ENCODE measurements around the gene PDS5A. TPM values are rescaled to one million over a fixed set of nuclear protein-coding genes. Genes with fewer than 3 reads are reported as not detected.

The PDS5A gene
- total RNA-seq, 4 donors from 2014 or later = 61.0 to 78.1 (median 61.5) TPM

DNA sequence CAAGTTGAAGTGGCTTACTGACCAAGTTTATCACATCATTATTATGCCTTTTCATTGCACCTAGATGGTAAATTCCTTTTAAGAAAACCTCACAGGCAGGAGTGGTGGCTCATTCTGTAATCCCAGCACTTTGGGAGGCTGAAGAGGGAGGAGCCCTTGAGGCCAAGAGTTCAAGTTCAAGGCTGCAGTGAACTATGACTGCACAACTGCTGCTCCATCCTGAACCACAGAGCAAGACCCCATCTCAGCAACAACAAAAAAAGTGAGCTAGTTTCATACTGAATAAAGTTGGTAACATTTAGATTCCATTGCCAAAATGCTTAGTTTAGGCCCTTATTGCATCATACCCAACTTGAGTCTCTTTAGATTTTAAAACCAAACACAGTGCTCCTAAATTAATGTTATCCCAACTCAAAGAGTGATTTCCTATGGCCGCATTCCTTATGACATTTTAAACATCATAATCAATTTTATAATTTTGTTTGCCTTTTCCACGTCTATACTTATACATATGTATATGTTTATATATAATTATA is 36.0 kb downstream of the PDS5A start:
- Histone ChIP-seq H3K4me3 (no peak overlapping the region), H3K9me3 (no peaks in the 10 kb centered on the region), H3K27me3 (no peaks in the 10 kb centered on the region), H3K27ac (no peak overlapping the region), H3K36me3 (peaks cover 0 to 11% (median 0%) of the 10 kb centered on the region in 3 donors), H3K4me1 (peaks cover 0 to 27% (median 3%) of the 10 kb centered on the region in 4 donors)
- 85 to 88% methylated on average over 2 of the region's 2 CpGs for WGBS, 2 donors
- no peak for DNase-seq (ENCODE audit: low spot score in 2 of 2)
- TF ChIP-seq POLR2A (IDR thresholded peaks at IDR 0.05) = no peak
- TF ChIP-seq, protein P1, sequence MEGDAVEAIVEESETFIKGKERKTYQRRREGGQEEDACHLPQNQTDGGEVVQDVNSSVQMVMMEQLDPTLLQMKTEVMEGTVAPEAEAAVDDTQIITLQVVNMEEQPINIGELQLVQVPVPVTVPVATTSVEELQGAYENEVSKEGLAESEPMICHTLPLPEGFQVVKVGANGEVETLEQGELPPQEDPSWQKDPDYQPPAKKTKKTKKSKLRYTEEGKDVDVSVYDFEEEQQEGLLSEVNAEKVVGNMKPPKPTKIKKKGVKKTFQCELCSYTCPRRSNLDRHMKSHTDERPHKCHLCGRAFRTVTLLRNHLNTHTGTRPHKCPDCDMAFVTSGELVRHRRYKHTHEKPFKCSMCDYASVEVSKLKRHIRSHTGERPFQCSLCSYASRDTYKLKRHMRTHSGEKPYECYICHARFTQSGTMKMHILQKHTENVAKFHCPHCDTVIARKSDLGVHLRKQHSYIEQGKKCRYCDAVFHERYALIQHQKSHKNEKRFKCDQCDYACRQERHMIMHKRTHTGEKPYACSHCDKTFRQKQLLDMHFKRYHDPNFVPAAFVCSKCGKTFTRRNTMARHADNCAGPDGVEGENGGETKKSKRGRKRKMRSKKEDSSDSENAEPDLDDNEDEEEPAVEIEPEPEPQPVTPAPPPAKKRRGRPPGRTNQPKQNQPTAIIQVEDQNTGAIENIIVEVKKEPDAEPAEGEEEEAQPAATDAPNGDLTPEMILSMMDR (IDR thresholded peaks at IDR 0.05) = no peak
- TF ChIP-seq EP300 (IDR thresholded peaks at IDR 0.05) = no peak

GRCh38 chr4:39937683-39938268 is 39.9 kb downstream of the PDS5A start:
- Histone ChIP-seq H3K9me3 (no peaks in the 10 kb centered on the region), H3K4me3 (no peak overlapping the region), H3K27ac (no peak overlapping the region), H3K4me1 (peaks cover 0 to 34% (median 8%) of the 10 kb centered on the region in 4 donors), H3K36me3 (peaks cover 0 to 11% (median 0%) of the 10 kb centered on the region in 3 donors), H3K27me3 (no peaks in the 10 kb centered on the region)
- TF ChIP-seq, protein P1 (IDR thresholded peaks at IDR 0.05) = no peak
- TF ChIP-seq EP300 (IDR thresholded peaks at IDR 0.05) (no peak), POLR2A (IDR thresholded peaks at IDR 0.05) (no peak)
- no peak for DNase-seq (ENCODE audit: low spot score in 2 of 2)
- WGBS, 2 donors = 90 to 98% methylated on average over 2 of the region's 2 CpGs

DNA sequence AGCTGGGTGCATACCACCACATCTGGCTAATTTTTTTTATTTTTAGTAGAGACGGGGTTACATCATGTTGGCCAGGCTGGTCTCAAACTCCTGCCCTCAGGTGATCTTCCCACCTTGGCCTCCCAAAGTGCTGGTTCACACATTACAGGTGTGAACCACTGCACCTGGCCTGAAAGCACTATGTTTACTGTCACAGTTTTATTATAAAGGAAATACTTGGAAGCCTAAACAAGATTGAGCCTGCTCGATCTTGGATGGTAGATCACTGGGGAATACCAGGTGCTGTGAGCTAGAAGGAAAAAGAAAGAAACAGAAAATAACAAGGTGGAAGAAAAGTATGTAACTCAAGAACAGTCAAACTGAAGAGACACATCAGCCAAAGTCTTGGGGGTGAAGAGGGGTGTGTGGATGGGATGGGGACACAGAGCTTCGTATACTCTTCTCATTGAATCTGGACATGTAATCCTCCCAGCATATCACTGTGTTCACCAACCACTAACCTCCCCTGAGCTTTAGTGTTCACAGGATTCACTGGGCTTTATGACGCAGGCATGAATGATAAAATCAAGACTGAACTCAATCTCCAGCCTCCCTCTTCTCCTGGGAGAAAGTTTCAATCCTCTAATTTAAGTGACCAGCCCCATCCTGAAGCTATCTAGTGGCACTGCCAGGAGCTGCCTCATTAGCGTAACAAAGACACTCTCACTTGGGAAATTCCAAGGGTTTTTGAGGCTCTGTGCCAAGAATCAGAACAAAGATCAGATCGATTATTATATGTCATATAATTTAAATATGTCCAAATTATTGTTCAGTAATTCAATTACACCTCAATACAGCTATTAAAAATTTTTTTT is 40.9 kb downstream of the PDS5A start:
- H3K27ac ChIP-seq = no peak overlapping the region
- no peaks in the 10 kb centered on the region for H3K27me3 ChIP-seq
- TF ChIP-seq POLR2A (IDR thresholded peaks at IDR 0.05) = no peak
- peaks cover 0 to 30% (median 8%) of the 10 kb centered on the region in 4 donors for H3K4me1 ChIP-seq
- no peak overlapping the region for H3K4me3 ChIP-seq
- 67 to 76% methylated on average over 6 of the region's 6 CpGs for WGBS, 2 donors
- no peaks in the 10 kb centered on the region for H3K9me3 ChIP-seq
- no peak for DNase-seq (ENCODE audit: low spot score in 2 of 2)
- H3K36me3 ChIP-seq = peaks cover 0 to 11% (median 0%) of the 10 kb centered on the region in 3 donors

DNA sequence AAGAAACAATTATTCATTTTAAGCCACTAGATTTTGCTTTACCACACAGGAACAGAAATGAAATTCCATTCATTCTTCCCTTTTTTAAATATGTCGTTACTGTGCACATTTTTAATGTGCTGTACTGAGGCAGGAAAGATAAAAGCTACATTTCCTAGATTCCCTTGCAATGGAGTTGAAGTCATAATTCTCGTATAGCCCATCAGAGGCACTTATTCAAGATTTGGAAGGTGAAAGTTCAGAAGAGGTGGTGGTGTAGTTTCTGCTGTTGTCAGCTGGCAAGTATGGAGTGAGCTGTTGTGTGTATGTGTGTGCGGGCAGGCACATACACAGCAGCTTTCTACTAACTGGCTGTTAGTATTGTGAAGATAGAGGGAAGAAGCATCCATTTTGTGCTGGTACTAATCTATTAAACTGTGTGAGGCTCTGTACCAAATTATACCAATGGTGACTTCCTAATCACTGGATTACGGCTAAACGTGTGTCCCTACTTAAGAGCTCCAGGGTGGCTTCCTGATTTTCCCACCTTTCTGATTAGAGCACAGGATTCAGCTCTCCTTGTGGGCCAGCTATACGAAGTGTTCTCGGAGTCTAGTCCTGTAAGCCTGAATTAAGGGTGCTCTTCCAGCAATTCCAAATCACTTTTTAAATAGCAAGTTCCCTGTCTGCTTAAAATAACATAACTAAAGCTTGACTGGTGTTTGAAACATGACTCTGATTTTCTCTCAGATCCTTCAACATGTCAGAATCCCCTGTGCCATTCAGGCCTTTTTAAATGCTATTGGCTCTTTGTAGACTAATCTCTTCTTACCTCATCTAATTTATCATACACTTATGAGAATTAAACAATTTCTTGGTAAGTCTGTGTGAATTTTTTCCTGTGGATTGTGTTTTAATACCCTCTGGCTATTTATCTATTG is 43.8 kb downstream of the PDS5A start:
- TF ChIP-seq EP300 (IDR thresholded peaks at IDR 0.05) = no peak
- TF ChIP-seq, protein P1 (IDR thresholded peaks at IDR 0.05) = no peak
- TF ChIP-seq POLR2A (IDR thresholded peaks at IDR 0.05) = no peak
- H3K4me3 ChIP-seq = no peak overlapping the region
- peaks cover 0 to 11% (median 0%) of the 10 kb centered on the region in 3 donors for H3K36me3 ChIP-seq
- peaks cover 0 to 24% (median 8%) of the 10 kb centered on the region in 4 donors for H3K4me1 ChIP-seq
- no peak for DNase-seq (ENCODE audit: low spot score in 2 of 2)
- H3K27ac ChIP-seq = peak overlapping the region in 2 of 4 donors; percentile 33 to 54
- 25 to 27% methylated on average over 7 of the region's 7 CpGs for WGBS, 2 donors
- no peaks in the 10 kb centered on the region for H3K27me3 ChIP-seq
- no peaks in the 10 kb centered on the region for H3K9me3 ChIP-seq

GRCh38 chr4:39932776-39933402 is 44.8 kb downstream of the PDS5A start:
- WGBS, 2 donors = 85 to 92% methylated on average over 8 of the region's 8 CpGs
- TF ChIP-seq, protein P1 (IDR thresholded peaks at IDR 0.05) = no peak
- no peak for TF ChIP-seq POLR2A (IDR thresholded peaks at IDR 0.05)
- TF ChIP-seq EP300 (IDR thresholded peaks at IDR 0.05) = no peak
- Histone ChIP-seq H3K27ac (peak overlapping the region in 1 of 4 donors; percentile 33), H3K27me3 (no peaks in the 10 kb centered on the region), H3K4me1 (peaks cover 0 to 24% (median 8%) of the 10 kb centered on the region in 4 donors), H3K36me3 (peaks cover 0 to 1% (median 0%) of the 10 kb centered on the region in 3 donors), H3K9me3 (no peaks in the 10 kb centered on the region), H3K4me3 (no peak overlapping the region)
- DNase-seq (ENCODE audit: low spot score in 2 of 2) = no peak

Data from tibial nerve (tissue), 4 donors.